Lung microvascular endothelial cell (primary cell): ENCODE results near the gene TFAM. TPM values are rescaled to one million over a fixed set of nuclear protein-coding genes. Genes with fewer than 3 reads are reported as not detected.

Source experiments
- DNase-seq, 2 donors: peaks; one replicate each; pipeline versions ENCODE4 v3.0.0 to v3.0.0-alpha.2; 2010; ENCODE audit warnings: low read depth in 2 of 2
- total RNA-seq: library from RNA; depleted of rRNA; stranded (reverse); fragments of >200 nt; gene quantifications from 2 replicates; pipeline ENCODE4 v1.2.1, GENCODE V29; 2014

Gene TFAM
- 24.8 and 31.3 TPM in 2 replicates for total RNA-seq

GRCh38 chr10:58384999-58385783 is at the start of gene TFAM:
Gene TFAM (plus strand): TSS chr10:58385410. CDS start chr10:58385548, 138 bp downstream.
- DNase-seq, result peak; percentile 91 to 95

GRCh38 chr10:58336242-58336641 is 49.0 kb upstream of the TFAM start:
- no peak for DNase-seq

GRCh38 chr10:58341422-58341821 is 43.8 kb upstream of the TFAM start:
- DNase-seq, result no peak

GRCh38 chr10:58341947-58342346 is 43.3 kb upstream of the TFAM start:
- DNase-seq, result no peak

- no peak for DNase-seq
These were observed 37.2 kb upstream of the TFAM start for GRCh38 chr10:58347967-58348366.

- DNase-seq, result no peak
These were observed 36.6 kb upstream of the TFAM start for GRCh38 chr10:58348571-58349033.

- no peak for DNase-seq
These were observed 35.2 kb upstream of the TFAM start for GRCh38 chr10:58350023-58350422.

GRCh38 chr10:58350619-58351323 is 34.4 kb upstream of the TFAM start:
- no peak for DNase-seq

GRCh38 chr10:58351616-58352578 is 33.3 kb upstream of the TFAM start:
- DNase-seq, result no peak

- no peak for DNase-seq
These were observed 32.1 kb upstream of the TFAM start for GRCh38 chr10:58352956-58353610.

GRCh38 chr10:58356756-58357155 is 28.5 kb upstream of the TFAM start:
- DNase-seq, result no peak

GRCh38 chr10:58358314-58358933 is 26.8 kb upstream of the TFAM start:
- DNase-seq, result no peak

GRCh38 chr10:58358947-58359346 is 26.3 kb upstream of the TFAM start:
- DNase-seq, result no peak

GRCh38 chr10:58359541-58359940 is 25.7 kb upstream of the TFAM start:
- DNase-seq, result no peak

- peak; percentile 3 to 57 for DNase-seq
These were observed 24.7 kb upstream of the TFAM start for GRCh38 chr10:58360412-58361004.

GRCh38 chr10:58361353-58361752 is 23.9 kb upstream of the TFAM start:
- no peak for DNase-seq

GRCh38 chr10:58362027-58362789 is 23.0 kb upstream of the TFAM start:
- DNase-seq, result no peak

- DNase-seq, result no peak
These were observed 18.1 kb upstream of the TFAM start for GRCh38 chr10:58367069-58367468.

- DNase-seq, result no peak
These were observed 13.7 kb upstream of the TFAM start for GRCh38 chr10:58371473-58371872.
